ENCODE data around the gene LRRK2. TPM values are rescaled to one million over a fixed set of nuclear protein-coding genes. Genes with fewer than 3 reads are reported as not detected.

The LRRK2 gene
- total and polyA plus RNA-seq, 2 of the 13 experiments (the other 11 are each of a cell fraction or from before 2014, with no cell fraction given): not detected

- no peak overlapping the region for H3K4me3 ChIP-seq (replicated peaks in 1 of 3; ENCODE audit: insufficient read depth in 1 of 3, low read depth in 2 of 3, low read length in 3 of 3)
- DNase-seq (ENCODE audit: low spot score) (no peak), ATAC-seq (no peak), FAIRE-seq (no peak)
- H4K20me1 ChIP-seq (ENCODE audit: insufficient read depth, low read length): no peaks in the 10 kb centered on the region
- intact Hi-C loops (cut with micrococcal nuclease; ENCODE audit: unreplicated experiment): no loop called here
- TF ChIP-seq DNMT1 (CRISPR knock-in tag; IDR thresholded peaks at IDR 0.05) (no peak), HBP1 (CRISPR knock-in tag; IDR thresholded peaks at IDR 0.05; ENCODE audit: low read depth) (no peak), SRF (IDR thresholded peaks at IDR 0.05; ENCODE audit: low read depth, low read length) (no peak), PAWR (CRISPR knock-in tag; IDR thresholded peaks at IDR 0.05; ENCODE audit: borderline replicate concordance) (no peak), ATF1 (CRISPR knock-in tag; IDR thresholded peaks at IDR 0.05) (no peak), NFIC (IDR thresholded peaks at IDR 0.05; ENCODE audit: low read length) (no peak), ZNF781 (CRISPR knock-in tag; IDR thresholded peaks at IDR 0.05; ENCODE audit: borderline replicate concordance, not compliant biosample characterization) (no peak), STAG1 (CRISPR knock-in tag; IDR thresholded peaks at IDR 0.05) (no peak), ZNF562 (CRISPR knock-in tag; IDR thresholded peaks at IDR 0.05; ENCODE audit: borderline replicate concordance) (no peak), PHF5A (CRISPR knock-in tag; IDR thresholded peaks at IDR 0.05; ENCODE audit: low read depth, unreplicated experiment) (no peak), GLMP (CRISPR knock-in tag; IDR thresholded peaks at IDR 0.05; ENCODE audit: borderline replicate concordance) (no peak)
- POLR2A ChIA-PET: no interaction called here
- CTCF ChIA-PET (ENCODE audit: low intra/inter-chr PET ratio, low total read pairs): no interaction called here
- H3K4me1 ChIP-seq (ENCODE audit: insufficient read depth, low read length): no peaks in the 10 kb centered on the region
- no peak overlapping the region for H3K4me2 ChIP-seq (ENCODE audit: low read depth, low read length)
- H3K27ac ChIP-seq (ENCODE audit: extremely low read length, insufficient read depth, low read length): no peak overlapping the region
- in situ Hi-C loops (cut with HindIII; ENCODE audit: extremely low pct_ligation_motif_present, low pct_unique_long_range_greater_than_20kb): no loop called here
- H3K36me3 ChIP-seq (replicated peaks in 1 of 2; ENCODE audit: control insufficient read depth in 1 of 2, insufficient read depth in 2 of 2, low read length in 2 of 2): no peaks in the 10 kb centered on the region
- no peaks in the 10 kb centered on the region for H3K9me3 ChIP-seq (ENCODE audit: low read length)
- H3K9ac ChIP-seq (ENCODE audit: insufficient read depth, low read depth, low read length): no peak overlapping the region
- H3K27me3 ChIP-seq (ENCODE audit: control insufficient read depth in 1 of 2, insufficient read depth in 2 of 2, low read length in 2 of 2): peaks cover 0 to 12% of the 10 kb centered on the region in 2 experiments; a peak in 3 of 5 replicates
- no TSS peak for BruUV-seq (replicated peaks)
- H2AFZ ChIP-seq (ENCODE audit: low read length): no peak overlapping the region
- no peaks in the 10 kb centered on the region for H3K79me2 ChIP-seq (ENCODE audit: insufficient read depth, low read length)
Observed at GRCh38 chr12:40219760-40220159, 5.0 kb upstream of the LRRK2 start.
